A549 (cell line): ENCODE measurements around the gene NECAB3.

ENCODE experiments used
- CTCF ChIP-seq: fragments of >200 bp; sonication (Bioruptor Twin); formaldehyde crosslinking; IDR thresholded peaks from 3 replicates; pipeline ENCODE4 v1.5.1; 2016
- MAZ ChIP-seq: fragments of 150-350 bp; IDR thresholded peaks from 2 replicates; pipeline ENCODE4 v1.6.1; 2014; ENCODE audit warnings: antibody characterized with exemption, low read depth, low read length, borderline replicate concordance
- POLR2A ChIP-seq: IDR thresholded peaks from 2 replicates; pipeline ENCODE4 v1.6.1; 2012; ENCODE audit warnings: mild to moderate bottlenecking, low read length
- POLR2AphosphoS2 ChIP-seq: conservative IDR thresholded peaks from 2 replicates; pipeline ENCODE4 v1.6.1; 2012; ENCODE audit warnings: low read length, improper control_type of control experiment, inconsistent platforms
- RAD21 ChIP-seq, 2 experiments: fragments of >200 bp in 1 of 2; sonication (Bioruptor Twin) in 1 of 2; formaldehyde crosslinking in 1 of 2; IDR thresholded peaks in 1 of 2; conservative IDR thresholded peaks in 1 of 2; 2 replicates in 1 of 2; 3 replicates in 1 of 2; pipeline ENCODE4 v1.6.1; 2012 to 2018; ENCODE audit warnings: inconsistent platforms in 1 of 2

- TF ChIP-seq POLR2A: no peak
- no peak for TF ChIP-seq RAD21 (conservative IDR thresholded peaks at IDR 0.05 in 1 of 2, IDR thresholded peaks at IDR 0.05 in 1 of 2)
- no peak for TF ChIP-seq POLR2AphosphoS2
- TF ChIP-seq CTCF: no peak
- no peak for TF ChIP-seq MAZ
These were observed 37.5 kb downstream of the NECAB3 start for GRCh38 chr20:33636776-33637175.
